Parathyroid adenoma (tissue), 2 donors: Measurements from ENCODE around the gene BACH1.

Source experiments
- H2AFZ ChIP-seq: fragments of 300-600 bp; sonication (generic); one replicate; pipeline ENCODE4 v1.7.0; 2017; ENCODE audit warnings: antibody characterized with exemption, mild to moderate bottlenecking
- H3K27ac ChIP-seq: fragments of 300-600 bp; sonication (generic); one replicate; pipeline ENCODE4 v1.7.0; 2017
- H3K27me3 ChIP-seq: fragments of 300-600 bp; sonication (generic); one replicate; pipeline ENCODE4 v1.7.0; 2017; ENCODE audit warnings: low read length; ENCODE audit not compliant: control insufficient read depth, insufficient read depth
- H3K36me3 ChIP-seq: fragments of 300-600 bp; sonication (generic); one replicate; pipeline ENCODE4 v1.7.0; 2017; ENCODE audit warnings: low read length; ENCODE audit not compliant: control insufficient read depth, insufficient read depth
- H3K4me1 ChIP-seq: fragments of 300-600 bp; sonication (generic); one replicate; pipeline ENCODE4 v1.7.0; 2017; ENCODE audit warnings: control low read depth
- H3K4me2 ChIP-seq: fragments of 300-600 bp; sonication (generic); one replicate; pipeline ENCODE4 v1.7.0; 2017; ENCODE audit warnings: low read length
- H3K4me3 ChIP-seq: fragments of 300-600 bp; sonication (generic); one replicate; pipeline ENCODE4 v1.7.0; 2017; ENCODE audit warnings: low read depth, low read length
- H3K79me2 ChIP-seq: fragments of 300-600 bp; sonication (generic); one replicate; pipeline ENCODE4 v1.7.0; 2017; ENCODE audit warnings: control low read depth
- H3K9ac ChIP-seq: fragments of 300-600 bp; sonication (generic); one replicate; pipeline ENCODE4 v1.7.0; 2017; ENCODE audit warnings: mild to moderate bottlenecking
- H3K9me3 ChIP-seq: fragments of 300-600 bp; sonication (generic); one replicate; pipeline ENCODE4 v1.7.0; 2017; ENCODE audit warnings: low read length; ENCODE audit not compliant: control insufficient read depth
- CTCF ChIP-seq: fragments of 300-600 bp; sonication (generic); IDR thresholded peaks from one replicate; pipeline ENCODE4 v1.7.0; 2017; ENCODE audit warnings: antibody characterized with exemption, mild to moderate bottlenecking
- donor health status: primary hyperparathyroidism.

Gene BACH1

GRCh38 chr21:29382030-29382654 lies 83.4 kb downstream of the BACH1 start:
- Histone ChIP-seq H3K79me2 (no peaks in the 10 kb centered on the region), H2AFZ (no peak overlapping the region), H3K27me3 (no peaks in the 10 kb centered on the region), H3K4me1 (no peaks in the 10 kb centered on the region), H3K4me2 (no peak overlapping the region), H3K9me3 (no peaks in the 10 kb centered on the region), H3K9ac (no peak overlapping the region), H3K4me3 (no peak overlapping the region), H3K36me3 (no peaks in the 10 kb centered on the region), H3K27ac (no peak overlapping the region)
- TF ChIP-seq CTCF: no peak

GRCh38 chr21:29384683-29385359 lies 86.1 kb downstream of the BACH1 start:
- Histone ChIP-seq H3K9ac (no peak overlapping the region), H3K4me1 (no peaks in the 10 kb centered on the region), H3K27ac (no peak overlapping the region), H3K4me2 (no peak overlapping the region), H3K27me3 (no peaks in the 10 kb centered on the region), H3K79me2 (no peaks in the 10 kb centered on the region), H3K36me3 (no peaks in the 10 kb centered on the region), H3K9me3 (no peaks in the 10 kb centered on the region), H3K4me3 (no peak overlapping the region), H2AFZ (no peak overlapping the region)
- TF ChIP-seq CTCF: no peak

GRCh38 chr21:29385934-29386520 lies 87.3 kb downstream of the BACH1 start:
- H3K4me1 ChIP-seq: no peaks in the 10 kb centered on the region
- TF ChIP-seq CTCF: no peak

GRCh38 chr21:29386803-29387202 lies 88.1 kb downstream of the BACH1 start:
- H3K4me3 ChIP-seq: no peak overlapping the region
- no peak overlapping the region for H3K4me2 ChIP-seq
- TF ChIP-seq CTCF: no peak
- H3K9ac ChIP-seq: no peak overlapping the region
- no peaks in the 10 kb centered on the region for H3K79me2 ChIP-seq
- no peak overlapping the region for H2AFZ ChIP-seq
- H3K27me3 ChIP-seq: no peaks in the 10 kb centered on the region
- no peaks in the 10 kb centered on the region for H3K9me3 ChIP-seq
- no peak overlapping the region for H3K27ac ChIP-seq
- H3K4me1 ChIP-seq: no peaks in the 10 kb centered on the region
- H3K36me3 ChIP-seq: no peaks in the 10 kb centered on the region

More at GRCh38 chr21:29385934-29386520, 87.3 kb downstream of the BACH1 start:
- Histone ChIP-seq H3K79me2 (no peaks in the 10 kb centered on the region), H3K4me3 (no peak overlapping the region), H3K9ac (no peak overlapping the region), H3K27ac (no peak overlapping the region), H2AFZ (no peak overlapping the region), H3K36me3 (no peaks in the 10 kb centered on the region), H3K4me2 (no peak overlapping the region), H3K9me3 (no peaks in the 10 kb centered on the region), H3K27me3 (no peaks in the 10 kb centered on the region)
